ENCODE measurements around the gene THUMPD2. TPM values are rescaled to one million over a fixed set of nuclear protein-coding genes. Genes with fewer than 3 reads are reported as not detected.

The THUMPD2 gene
- total RNA-seq, 1 experiment from 2014 or later, result 11.3 TPM

- ChIA-PET CTCF (interaction anchor here (0.6 to 1.2 kb wide), 2 partner anchors 52 to 184 kb away, joined by 3 to 4 read pairs; no protein-coding TSS in a partner anchor), POLR2A (ENCODE audit: unreplicated experiment) (no interaction called here)
- Histone ChIP-seq H3F3A (ENCODE audit: insufficient read depth, low read depth) (no peaks in the 10 kb centered on the region), H3K4me3 (no peak overlapping the region), H3K9me3 (ENCODE audit: insufficient read depth, low read depth) (no peaks in the 10 kb centered on the region), H3K9me2 (ENCODE audit: insufficient read depth) (no peaks in the 10 kb centered on the region), H3K4me2 (no peak overlapping the region), H3K36me3 (ENCODE audit: low read depth) (peaks cover 18% of the 10 kb centered on the region; the same call in 1 of the 2 replicates), H2AFZ (no peak overlapping the region), H3K4me1 (replicated peaks; ENCODE audit: insufficient read depth) (no peaks in the 10 kb centered on the region), H3K27ac (no peak overlapping the region), H3K27me3 (ENCODE audit: insufficient read depth, low read depth) (no peaks in the 10 kb centered on the region), H3K79me2 (ENCODE audit: low read depth) (no peaks in the 10 kb centered on the region), H4K20me1 (ENCODE audit: insufficient read depth) (no peaks in the 10 kb centered on the region)
- BruUV-seq (replicated peaks), result no TSS peak
- intact Hi-C loops (cut with micrococcal nuclease; ENCODE audit: unreplicated experiment), result loop anchor here (5.0 to 10.0 kb wide), 3 partner anchors 214 to 497 kb away; partner anchors contain the start of gene MAP4K3
- DNase-seq, result no peak
- TF ChIP-seq CTCF (conservative IDR thresholded peaks at IDR 0.05), result no peak
- no peak for TF ChIP-seq EZH2 (IDR thresholded peaks at IDR 0.05; ENCODE audit: low read depth)
Observed at GRCh38 chr2:39731546-39731945, 47.5 kb downstream of the THUMPD2 start.

GRCh38 chr2:39730685-39731302 is 48.3 kb downstream of the THUMPD2 start:
- Histone ChIP-seq H4K20me1 (ENCODE audit: insufficient read depth) (no peaks in the 10 kb centered on the region), H3K79me2 (ENCODE audit: low read depth) (no peaks in the 10 kb centered on the region), H3K4me1 (replicated peaks; ENCODE audit: insufficient read depth) (no peaks in the 10 kb centered on the region), H3K27ac (no peak overlapping the region), H3K4me2 (no peak overlapping the region), H3F3A (ENCODE audit: insufficient read depth, low read depth) (no peaks in the 10 kb centered on the region), H3K27me3 (ENCODE audit: insufficient read depth, low read depth) (no peaks in the 10 kb centered on the region), H3K36me3 (ENCODE audit: low read depth) (0 out of 2 replicates have a peak, but pooled peaks cover 10% of the 10 kb centered on the region), H3K9me3 (ENCODE audit: insufficient read depth, low read depth) (no peaks in the 10 kb centered on the region), H3K4me3 (no peak overlapping the region), H3K9me2 (ENCODE audit: insufficient read depth) (no peaks in the 10 kb centered on the region), H2AFZ (no peak overlapping the region)
- TF ChIP-seq EZH2 (IDR thresholded peaks at IDR 0.05; ENCODE audit: low read depth) (no peak), CTCF (conservative IDR thresholded peaks at IDR 0.05) (peak; percentile 80)
- ChIA-PET CTCF (interaction anchor here (0.6 to 1.6 kb wide), 6 partner anchors 137 to 609 kb away, joined by 3 to 5 read pairs (median 4); no protein-coding TSS in a partner anchor), POLR2A (ENCODE audit: unreplicated experiment) (interaction anchor here (0.6 kb wide), 1 partner anchor 266 kb away, joined by 5 read pairs; no protein-coding TSS in a partner anchor)
- no TSS peak for BruUV-seq (replicated peaks)
- DNase-seq, result peak in 1 of 2 experiments; percentile 44
- intact Hi-C loops (cut with micrococcal nuclease; ENCODE audit: unreplicated experiment), result loop anchor here (1.0 to 10.0 kb wide), 4 partner anchors 213 to 496 kb away; partner anchors contain the start of gene MAP4K3

GRCh38 chr2:39730276-39730675 is 48.8 kb downstream of the THUMPD2 start:
- Histone ChIP-seq H4K20me1 (ENCODE audit: insufficient read depth) (no peaks in the 10 kb centered on the region), H3K4me3 (no peak overlapping the region), H3F3A (ENCODE audit: insufficient read depth, low read depth) (no peaks in the 10 kb centered on the region), H3K9me2 (ENCODE audit: insufficient read depth) (no peaks in the 10 kb centered on the region), H3K9me3 (ENCODE audit: insufficient read depth, low read depth) (no peaks in the 10 kb centered on the region), H3K27me3 (ENCODE audit: insufficient read depth, low read depth) (no peaks in the 10 kb centered on the region), H3K4me2 (no peak overlapping the region), H3K4me1 (replicated peaks; ENCODE audit: insufficient read depth) (no peaks in the 10 kb centered on the region), H3K27ac (no peak overlapping the region), H3K79me2 (ENCODE audit: low read depth) (no peaks in the 10 kb centered on the region), H2AFZ (no peak overlapping the region), H3K36me3 (ENCODE audit: low read depth) (0 out of 2 replicates have a peak, but pooled peaks cover 8% of the 10 kb centered on the region)
- intact Hi-C loops (cut with micrococcal nuclease; ENCODE audit: unreplicated experiment), result loop anchor here (1.0 to 10.0 kb wide), 4 partner anchors 213 to 495 kb away; partner anchors contain the start of gene MAP4K3
- TF ChIP-seq EZH2 (IDR thresholded peaks at IDR 0.05; ENCODE audit: low read depth) (no peak), CTCF (conservative IDR thresholded peaks at IDR 0.05) (no peak)
- POLR2A ChIA-PET (ENCODE audit: unreplicated experiment), result no interaction called here
- CTCF ChIA-PET, result interaction anchor here (0.6 to 1.6 kb wide), 6 partner anchors 136 to 608 kb away, joined by 3 to 5 read pairs (median 4); no protein-coding TSS in a partner anchor
- DNase-seq, result no peak
- no TSS peak for BruUV-seq (replicated peaks)
